NCI-H187 (cell line): ENCODE data around the gene BNC2.

Experiments used
- DNase-seq, 2 experiments: peaks; one replicate each; lab custom pipeline; 2025; lab: John Stamatoyannopoulos, UW

BNC2 gene

DNA sequence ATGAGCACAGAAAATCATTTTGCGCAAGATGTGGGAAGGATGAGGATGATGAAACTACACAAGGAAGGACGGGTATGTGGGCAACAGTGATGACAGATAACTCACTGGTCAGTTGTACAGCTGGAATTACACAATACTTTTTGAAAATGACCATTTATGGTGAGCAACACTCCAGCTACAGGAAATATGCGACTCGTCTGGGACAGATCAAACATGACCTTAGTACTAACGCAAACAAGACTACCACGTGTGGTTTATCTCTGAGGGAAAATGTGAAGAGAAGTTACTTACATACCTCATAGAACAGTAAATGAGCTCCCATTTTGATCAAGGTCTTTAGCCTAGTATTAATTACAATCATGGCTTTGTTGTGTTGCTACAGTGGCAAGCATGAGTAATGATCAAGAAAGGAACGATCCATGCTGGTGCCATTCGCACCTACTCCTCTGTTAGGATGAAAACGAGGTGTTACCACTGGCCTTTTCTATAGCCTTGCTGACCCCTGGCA, 456.9 kb downstream of the BNC2 start:
- no peak for DNase-seq

DNA sequence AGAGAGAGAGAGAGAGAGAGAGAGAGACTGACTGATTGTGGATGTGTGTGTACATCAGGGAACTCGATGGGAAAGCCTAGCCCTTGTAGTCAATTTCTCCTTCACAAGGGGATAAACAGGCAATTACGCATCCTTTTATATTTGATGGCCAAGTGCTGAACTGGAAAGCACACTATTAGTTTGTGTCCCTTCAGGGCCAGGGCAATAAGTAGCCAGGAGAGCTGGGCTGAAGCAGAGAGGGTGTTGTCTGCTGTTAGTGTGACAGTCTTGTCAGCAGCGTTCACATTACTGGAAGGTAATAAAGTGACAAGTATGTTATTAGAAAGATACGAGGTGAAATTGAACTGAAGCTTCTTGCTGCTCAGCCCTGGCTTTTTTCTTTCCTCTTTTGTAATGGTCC, 457.7 kb downstream of the BNC2 start:
- no peak for DNase-seq

DNA sequence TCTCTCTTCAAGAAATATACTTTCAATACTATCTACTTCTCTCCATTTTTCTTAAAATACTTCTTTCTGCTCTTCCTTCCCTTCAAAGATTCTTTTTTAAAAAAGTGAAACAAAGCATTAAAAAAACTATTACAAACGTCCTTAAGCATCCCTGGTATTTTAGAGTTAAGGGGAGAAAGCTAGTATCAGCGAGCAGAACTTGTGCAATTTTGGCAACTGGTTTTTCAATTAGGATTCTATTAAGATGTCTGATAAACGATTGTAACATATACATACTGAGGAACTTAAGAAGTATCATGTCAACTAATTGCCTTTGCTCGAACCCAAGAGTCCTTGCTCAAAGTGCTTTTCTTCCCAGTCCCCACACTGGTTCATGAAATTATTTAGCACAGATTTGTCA, 459.2 kb downstream of the BNC2 start:
- DNase-seq = no peak

DNA sequence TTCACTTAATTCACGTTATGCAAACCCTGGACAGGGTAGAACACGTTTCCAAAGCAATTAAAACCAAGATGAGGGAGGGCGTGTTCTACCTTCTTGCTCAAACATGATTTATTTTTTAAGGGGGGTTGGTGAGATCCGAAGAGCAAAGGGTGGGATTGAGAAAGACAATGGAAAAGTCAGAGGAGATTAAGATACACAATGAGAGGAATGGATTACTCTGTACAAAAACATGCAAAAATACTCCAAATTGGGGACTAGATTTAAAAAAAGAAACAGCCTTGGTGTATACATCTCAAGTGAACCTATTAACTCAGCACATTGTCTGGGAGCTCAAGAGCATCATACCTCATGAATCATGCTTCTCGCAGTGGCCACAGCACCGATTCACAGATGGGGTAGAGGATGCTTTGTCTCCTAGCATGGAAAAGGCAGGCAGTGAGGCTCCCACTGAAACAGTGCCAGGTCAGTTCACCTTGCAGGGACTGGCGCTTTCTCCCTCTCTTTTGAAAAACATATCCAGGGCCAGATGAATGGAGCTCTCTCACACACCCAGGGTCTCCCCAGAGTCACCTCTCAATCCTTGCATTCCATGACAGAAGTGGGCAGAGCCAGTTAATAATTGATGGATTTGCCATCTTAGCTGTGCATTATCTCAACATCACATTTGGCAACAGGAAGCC, 459.7 kb downstream of the BNC2 start:
- no peak for DNase-seq

DNA sequence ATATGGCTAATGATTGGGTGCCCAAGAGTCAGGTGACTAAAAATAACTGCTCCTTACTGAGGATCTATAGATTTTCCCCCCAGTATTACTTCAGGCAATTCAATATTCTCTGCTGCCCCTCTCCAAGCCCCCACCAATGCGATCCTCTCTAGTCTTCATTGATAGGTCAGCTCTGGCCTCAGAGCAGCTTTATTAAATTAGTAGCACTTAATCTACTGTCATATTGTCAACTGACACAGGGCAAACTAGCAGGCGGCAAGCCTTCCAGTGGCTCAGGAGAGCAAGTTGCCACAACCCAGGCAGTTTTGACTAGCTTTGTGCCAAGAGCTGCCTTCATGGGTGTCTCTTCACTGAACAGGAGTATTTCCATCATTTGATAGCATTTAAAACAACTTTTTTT, 462.9 kb downstream of the BNC2 start:
- no peak for DNase-seq

DNA sequence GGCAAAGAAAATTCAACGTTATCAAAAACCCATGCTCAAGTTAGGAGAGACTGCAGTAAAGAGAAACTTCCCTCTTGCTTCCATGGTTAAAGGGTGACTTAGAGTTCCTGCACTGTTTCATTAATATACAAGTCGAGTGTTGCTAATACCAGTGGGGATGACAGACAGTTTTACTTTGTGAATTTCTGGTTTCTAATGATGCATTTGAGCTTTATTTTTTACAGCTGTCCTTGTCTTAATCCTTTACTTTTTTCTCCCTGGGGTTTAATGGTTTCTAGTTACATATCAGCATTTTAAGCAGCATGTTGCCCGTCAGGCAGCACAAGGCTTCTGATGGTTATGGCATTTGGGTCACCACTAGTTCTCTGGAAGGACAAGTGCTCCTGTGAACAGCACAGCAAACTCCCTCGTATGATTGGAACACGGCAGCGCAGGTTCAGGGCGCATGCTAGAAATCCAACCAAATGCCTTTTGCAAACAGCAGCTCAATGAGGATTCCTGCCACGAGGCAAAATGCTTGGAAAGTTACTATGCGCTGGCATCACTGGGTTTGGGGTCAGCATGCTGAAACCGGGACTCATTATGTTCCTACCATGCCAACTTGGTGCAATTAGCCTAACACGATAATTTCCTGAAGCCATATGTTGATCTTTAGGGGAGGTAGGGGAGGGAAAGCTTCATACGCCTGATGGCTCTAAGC, 463.8 kb downstream of the BNC2 start:
- DNase-seq = no peak

DNA sequence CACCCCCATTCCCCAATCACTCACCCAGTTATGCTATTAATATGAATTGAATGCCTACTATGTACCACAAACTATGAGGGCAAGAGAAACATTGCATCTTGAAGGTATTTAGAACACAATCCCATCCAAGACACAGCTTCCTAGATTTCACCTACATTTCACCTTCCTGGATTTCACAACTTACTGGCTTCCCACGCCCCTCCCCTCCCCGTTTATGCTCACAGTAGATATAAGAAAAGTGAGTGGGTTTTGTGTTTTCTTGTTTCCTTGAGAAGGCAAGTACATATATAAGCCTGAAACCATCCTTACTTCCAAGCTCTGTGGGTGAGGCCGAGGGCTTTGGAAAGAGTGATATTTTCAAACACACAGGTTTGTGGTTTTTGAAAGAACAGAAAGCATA, 465.0 kb downstream of the BNC2 start:
- no peak for DNase-seq

DNA sequence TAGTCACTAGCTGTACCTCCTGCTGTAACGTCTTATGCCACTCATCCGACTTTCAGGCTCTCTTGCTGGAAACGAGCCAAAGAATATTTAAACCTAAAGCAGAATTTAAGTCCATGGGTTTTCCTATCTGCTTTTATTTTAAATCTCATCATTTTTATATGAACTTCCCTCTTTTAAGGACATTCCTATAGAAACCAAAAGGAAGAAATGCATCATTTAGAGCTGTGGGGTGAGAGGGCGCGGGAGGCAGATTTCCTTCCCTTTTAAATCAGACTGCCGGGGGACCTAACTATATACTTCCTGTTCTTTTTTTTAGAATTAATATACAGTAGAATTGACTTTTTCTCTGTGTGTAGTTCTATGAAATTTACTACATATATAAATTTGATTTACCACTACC, 468.8 kb downstream of the BNC2 start:
- no peak for DNase-seq

DNA sequence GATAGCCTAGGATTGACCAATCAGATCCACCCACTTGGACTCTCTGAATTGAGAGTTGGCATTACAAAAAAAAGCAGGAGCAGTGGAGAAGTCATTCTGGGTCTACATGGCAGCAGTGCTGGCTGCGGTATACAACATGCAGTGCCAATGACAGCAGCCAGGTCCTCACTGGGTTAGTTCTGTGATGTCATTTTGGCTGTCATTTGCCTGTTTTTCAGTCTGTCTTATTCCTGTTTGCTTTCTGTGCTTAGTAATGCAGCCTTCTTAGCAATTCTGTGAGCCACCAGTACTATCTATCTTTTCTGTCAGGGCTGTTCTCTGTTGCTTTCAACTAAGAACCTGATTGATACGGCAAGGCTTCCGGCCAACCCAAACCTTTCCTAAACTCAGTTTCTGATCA, 471.8 kb downstream of the BNC2 start:
- DNase-seq = no peak

DNA sequence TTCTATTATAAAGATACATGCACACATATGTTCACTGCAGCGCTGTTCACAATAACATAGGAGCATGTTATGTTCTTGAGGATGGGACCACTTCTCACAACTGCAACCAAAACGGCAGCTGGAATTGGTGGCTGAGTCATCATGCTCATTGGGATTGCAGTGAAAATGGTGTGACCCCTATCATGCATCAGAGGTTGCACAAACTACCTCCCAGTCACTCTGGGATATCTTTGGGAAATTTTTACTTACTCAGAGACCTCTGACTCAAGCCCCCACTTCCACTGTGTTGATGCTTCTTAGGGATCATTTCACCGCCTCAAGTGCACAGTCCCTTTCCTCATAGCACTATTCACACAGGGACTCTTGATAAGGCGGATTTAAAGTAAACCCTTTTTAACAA, 474.1 kb downstream of the BNC2 start:
- DNase-seq = no peak

DNA sequence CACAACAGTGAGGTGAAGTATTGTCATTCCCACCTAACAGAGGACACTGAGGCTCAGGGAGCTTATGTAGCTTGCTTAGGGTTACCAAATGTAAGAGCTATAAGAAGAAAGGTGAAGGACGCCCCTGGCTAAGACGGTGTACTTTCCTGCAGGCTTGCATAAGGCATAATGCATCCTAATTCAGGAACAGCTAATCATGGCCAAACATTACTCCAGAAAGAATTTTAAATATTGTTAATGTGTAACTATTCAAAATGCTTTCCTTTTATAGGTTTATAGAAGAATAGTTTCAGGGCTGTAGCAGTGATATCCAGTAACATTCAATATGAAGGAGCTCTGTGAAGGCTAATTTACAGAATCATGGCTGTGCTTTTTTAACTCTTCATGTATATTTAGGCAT, 479.1 kb downstream of the BNC2 start:
- DNase-seq = no peak

DNA sequence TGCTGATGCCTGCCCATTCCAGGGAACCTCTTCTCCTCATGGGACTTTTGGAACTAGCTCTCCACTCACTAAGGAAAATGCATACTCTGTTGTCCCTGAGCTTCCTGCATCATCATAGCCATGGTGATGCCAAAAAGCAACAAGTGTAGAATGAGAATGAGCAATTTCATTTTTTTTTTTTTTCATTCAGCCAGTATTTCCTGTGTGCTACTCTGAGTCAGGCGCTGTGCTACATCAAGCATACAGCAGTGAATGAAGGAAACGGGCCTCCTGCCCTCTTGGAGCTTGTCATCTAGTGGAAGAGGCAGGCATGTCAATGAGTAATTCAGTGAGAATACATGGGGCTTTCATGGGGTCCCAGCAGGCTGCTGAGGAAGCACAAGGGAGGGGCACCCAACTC, 483.1 kb downstream of the BNC2 start:
- no peak for DNase-seq

DNA sequence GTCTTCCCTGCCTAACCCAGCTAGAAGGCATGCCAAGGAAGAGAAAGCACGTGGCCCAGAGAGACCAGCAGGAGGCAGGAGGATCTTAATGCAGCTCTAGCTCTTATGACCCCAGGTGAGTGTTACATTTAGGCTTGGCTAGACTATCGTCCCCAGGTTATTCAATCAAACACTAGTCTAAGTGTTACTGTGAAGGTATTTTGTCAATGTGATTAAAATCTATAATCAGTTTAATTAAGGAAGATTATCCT, 483.7 kb downstream of the BNC2 start:
- DNase-seq = no peak

DNA sequence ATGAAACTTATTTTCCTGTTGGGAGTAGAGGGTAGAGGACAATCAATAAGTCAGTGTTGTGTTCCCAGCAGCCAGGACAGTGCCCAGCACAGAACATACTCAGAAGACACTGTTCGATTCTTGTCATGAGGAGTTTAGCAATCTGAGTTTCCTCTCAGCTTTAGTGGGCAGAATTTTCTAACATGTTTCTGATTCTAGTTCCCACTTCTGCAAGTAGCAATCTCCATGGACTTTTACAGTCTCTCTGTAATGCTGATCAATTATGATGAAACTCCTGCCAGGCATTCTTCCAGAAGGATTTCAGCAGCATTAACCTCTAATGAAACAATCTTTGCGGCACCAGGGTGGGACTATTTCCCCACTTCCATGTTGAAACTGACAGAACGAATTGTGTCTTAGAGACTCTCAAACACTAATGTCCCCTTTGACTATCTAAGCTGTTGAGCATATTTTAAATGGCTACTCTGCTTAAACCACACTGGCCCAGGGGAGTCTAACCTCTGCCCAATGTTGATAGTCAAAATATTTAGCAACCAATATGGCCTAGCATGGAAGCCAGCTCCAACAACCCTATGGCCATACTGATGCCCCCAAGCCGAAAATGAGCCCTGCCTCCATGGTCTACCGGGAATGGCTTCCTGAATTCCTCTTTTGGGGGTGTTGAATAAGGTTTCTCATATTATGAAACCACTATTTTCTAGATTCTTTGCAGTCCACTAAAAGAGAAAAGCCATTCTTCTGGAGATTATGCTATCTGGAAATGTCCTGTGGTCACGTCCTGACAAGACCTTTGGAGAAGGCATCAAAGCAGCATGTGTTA, 484.3 kb downstream of the BNC2 start:
- no peak for DNase-seq

DNA sequence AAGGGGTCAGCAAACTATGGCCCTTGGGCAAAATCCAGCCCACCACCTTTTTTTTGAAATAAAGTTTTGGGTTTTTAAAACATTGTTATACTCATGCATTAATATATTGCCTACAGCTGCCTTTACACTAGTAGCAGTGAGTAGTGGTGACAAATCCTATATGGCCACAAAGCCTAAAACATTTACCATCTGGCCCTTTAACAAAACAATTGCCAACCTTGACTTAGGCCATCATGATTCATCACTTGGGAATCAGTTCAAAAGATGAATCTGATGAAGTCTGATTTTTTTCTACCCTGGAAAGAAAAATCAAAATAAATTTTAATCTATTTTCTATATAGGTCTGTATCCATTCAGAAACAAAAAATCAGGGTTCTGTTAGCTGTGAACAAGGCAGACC, 484.9 kb downstream of the BNC2 start:
- DNase-seq = no peak

DNA sequence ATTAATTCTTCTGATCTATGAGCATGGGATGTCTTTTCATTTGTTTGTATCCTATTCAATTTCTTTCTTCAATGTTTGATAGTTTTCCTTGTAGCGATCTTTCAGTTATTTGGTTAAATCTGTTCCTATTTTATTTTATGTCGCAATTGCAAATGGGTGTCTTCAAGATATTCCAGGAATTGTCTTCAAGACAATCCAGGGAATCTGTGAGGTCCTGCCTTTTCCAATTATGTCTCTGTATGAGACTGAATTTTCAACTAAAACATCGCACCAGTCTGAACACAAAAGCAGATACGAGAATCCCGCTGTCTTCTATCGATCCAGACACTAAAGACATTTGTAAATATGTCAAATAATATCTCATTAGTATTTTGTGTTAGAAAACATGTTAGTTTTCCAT, 485.5 kb downstream of the BNC2 start:
- DNase-seq = no peak

DNA sequence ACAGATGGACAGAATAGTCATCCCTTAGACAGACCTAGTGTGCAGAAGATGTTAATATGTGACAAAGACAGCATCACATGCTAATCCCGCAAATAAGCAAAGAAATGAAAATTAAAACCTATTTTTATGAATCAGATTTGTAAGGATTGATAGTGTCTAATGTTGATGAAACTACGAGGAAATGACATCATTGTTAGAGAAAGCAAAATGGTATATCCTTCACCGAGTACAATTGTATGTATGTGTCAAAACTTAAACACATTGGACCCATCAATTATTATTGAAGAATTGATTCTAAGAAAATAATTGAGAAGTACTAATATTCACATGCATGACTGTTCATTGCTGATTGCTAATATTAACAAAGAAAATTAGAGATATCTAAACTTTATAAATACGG, 493.2 kb downstream of the BNC2 start:
- DNase-seq = no peak

DNA sequence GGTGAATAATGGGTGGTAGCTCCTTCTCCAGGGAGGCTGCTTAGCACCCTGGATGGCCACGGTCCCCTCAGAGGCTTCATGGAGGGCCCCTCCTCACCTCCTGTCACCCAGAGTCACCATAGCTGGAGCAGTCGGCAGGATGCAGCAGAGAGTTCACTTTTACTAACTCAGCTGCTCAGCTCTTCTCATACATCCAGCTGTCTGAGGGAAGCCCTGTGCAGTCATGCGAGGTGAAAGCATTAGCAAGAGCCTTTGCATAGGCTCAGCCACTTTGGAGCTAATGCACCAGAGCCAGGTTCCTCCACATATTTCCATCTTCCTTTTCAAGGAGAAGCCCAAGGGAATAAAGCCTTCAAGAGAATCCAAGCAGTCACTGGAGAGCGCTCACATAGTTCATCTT, 499.2 kb downstream of the BNC2 start:
- DNase-seq = peak in 1 of 2 experiments; percentile 32

DNA sequence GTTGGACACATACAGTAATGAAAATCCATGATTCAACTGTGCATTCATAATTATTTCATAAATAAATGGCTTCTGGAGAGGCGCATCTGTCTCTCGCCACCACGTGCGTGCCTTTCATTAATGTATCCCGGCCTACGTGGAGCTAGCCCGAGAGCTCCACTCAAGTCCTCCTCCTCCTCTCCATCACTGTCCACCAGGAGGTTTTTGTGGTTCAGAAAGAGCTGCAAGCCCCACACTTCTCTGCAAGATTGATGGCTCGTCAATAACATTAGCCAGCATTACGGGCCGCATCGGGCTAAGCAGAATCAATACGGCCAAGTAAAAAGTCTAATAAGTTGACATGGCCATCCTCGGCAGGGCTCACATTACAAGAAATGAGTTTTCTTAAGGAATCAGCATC, 499.8 kb downstream of the BNC2 start:
- DNase-seq = no peak

DNA sequence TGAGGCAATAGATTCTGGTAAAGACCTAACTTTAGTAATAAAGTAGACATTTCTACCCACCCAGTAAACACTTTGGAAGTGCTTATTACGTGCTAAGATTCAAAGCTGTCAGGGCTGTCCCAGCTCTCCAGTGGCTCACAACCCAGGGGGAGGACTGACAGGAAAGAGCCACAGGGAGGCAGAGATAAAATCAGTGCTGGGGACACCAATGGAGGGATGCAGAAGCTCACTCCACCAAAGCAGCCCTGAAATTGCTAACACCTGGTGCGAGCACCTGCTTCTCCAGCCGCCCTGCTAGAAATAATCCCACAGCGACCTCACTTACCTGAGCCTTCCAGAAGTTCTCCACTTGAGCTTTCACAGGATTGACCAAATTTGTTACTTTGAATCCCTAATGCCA, 501.0 kb downstream of the BNC2 start:
- DNase-seq = no peak

DNA sequence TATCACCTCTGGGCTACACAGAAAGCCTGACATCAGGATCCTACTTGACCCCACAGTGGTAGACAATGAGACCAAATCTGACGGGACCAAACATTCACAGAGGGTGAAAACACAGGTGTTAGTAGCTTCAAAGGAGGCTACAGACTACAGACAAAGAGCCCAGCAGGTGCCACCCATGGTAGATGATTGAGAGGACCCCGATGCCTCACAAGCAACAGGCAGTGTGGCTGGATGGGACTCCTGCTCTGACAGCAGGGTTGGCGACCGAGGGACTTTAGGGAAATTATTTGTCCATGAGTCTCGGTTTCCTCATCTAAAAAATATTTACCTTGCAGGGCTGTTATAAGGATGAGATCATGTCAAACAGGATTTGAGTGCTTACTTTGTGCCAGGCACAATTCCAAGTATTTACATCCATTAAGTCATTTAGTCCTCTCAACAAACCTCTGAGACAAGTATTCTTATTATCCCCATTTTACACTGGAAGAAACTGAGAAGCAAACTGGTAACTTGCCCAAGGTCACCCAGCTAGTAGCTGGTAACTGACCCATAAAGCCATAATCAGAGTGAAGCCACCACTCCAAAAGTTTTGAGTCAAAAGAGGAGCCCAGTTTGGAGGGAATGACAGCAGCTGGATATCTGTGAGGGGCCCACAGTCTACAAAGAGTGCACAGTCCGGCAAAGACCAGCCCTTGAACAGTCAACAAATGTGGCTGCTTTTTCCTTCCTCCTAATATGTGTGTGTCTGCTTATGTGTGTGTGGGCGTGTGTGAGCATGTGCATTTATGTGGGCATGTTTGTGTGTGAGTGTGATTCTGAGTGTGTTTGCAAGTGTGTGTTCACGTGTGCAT, 502.0 kb downstream of the BNC2 start:
- no peak for DNase-seq

DNA sequence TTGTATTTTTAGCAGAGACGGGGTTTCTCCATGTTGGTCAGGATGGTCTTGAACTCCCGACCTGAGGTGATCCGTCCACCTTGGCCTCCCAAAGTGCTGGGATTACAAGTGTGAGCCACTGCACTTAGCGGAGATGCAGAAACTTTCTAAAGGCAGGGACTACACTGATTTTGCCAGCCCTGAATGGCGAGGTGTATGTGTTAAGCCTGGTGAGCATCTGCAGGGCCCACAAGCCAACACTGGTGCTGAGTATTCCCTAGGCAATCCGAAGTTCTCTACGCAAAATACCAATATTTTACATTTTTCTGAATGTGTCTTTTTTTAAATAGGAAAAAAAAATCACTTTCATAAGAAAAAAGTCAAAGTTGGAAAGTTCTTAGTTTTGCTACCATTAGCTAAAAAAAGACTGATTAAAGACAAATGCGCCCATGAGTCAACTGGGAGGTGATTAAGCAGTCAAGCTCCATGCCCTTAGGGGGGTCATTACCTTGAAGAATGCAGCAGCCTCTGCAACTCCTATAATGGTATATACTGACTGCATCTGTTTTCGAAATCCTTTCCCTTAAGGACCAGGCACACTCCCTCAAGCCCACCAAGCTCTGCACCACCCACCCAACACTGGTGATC, 502.8 kb downstream of the BNC2 start:
- no peak for DNase-seq
